Esophagus muscularis mucosa (tissue), 4 donors: ENCODE data around the gene GLYATL1. TPM values are rescaled to one million over a fixed set of nuclear protein-coding genes. Genes with fewer than 3 reads are reported as not detected.

Source experiments
- DNase-seq: peaks from one replicate; pipeline ENCODE4 v3.0.0-alpha.2; 2017; ENCODE audit errors: extremely low spot score
- H3K27ac ChIP-seq, 4 donors: fragments of 200-600 bp; sonication (generic); replicated peaks in 1 of 4; 1 replicate in 3 of 4; 2 replicates in 1 of 4; pipeline ENCODE4 v1.5.1; 2016 to 2019; ENCODE audit warnings: mild to moderate bottlenecking in 1 of 4
- H3K27me3 ChIP-seq, 4 donors: fragments of 200-600 bp; sonication (generic); one replicate each; pipeline versions ENCODE4 v1.5.1 to v1.6.0; 2016 to 2019
- H3K36me3 ChIP-seq, 4 donors: fragments of 200-600 bp; sonication (generic); one replicate each; pipeline ENCODE4 v1.5.1; 2016 to 2019
- H3K4me1 ChIP-seq, 4 donors: fragments of 200-600 bp; sonication (generic); one replicate each; pipeline ENCODE4 v1.5.1; 2016 to 2019
- H3K4me3 ChIP-seq, 4 donors: fragments of 200-600 bp; sonication (generic); 1 replicate in 2 of 4; 2 replicates in 2 of 4; pipeline ENCODE4 v1.5.1; 2016 to 2019; ENCODE audit warnings: mild to moderate bottlenecking in 4 of 4, moderate library complexity in 1 of 4
- H3K9me3 ChIP-seq, 4 donors: fragments of 200-600 bp; sonication (generic); 1 replicate in 3 of 4; 2 replicates in 1 of 4; pipeline ENCODE4 v1.5.1; 2016 to 2019
- EP300 ChIP-seq: sonication (generic); formaldehyde crosslinking; IDR thresholded peaks from one replicate; pipeline ENCODE4 v1.6.1; 2017; ENCODE audit warnings: antibody characterized with exemption
- POLR2A ChIP-seq: fragments of 450-650 bp; IDR thresholded peaks from one replicate; pipeline ENCODE4 v1.6.1; 2017; ENCODE audit warnings: antibody characterized with exemption, moderate library complexity, mild to moderate bottlenecking, low read depth
- POLR2AphosphoS5 ChIP-seq, 2 donors: sonication (generic); formaldehyde crosslinking; IDR thresholded peaks; one replicate each; pipeline ENCODE4 v1.6.1; 2017; ENCODE audit warnings: antibody characterized with exemption in 2 of 2
- WGBS: methylation state at CpG from one replicate; pipeline ENCODE4 v1.1.5; 2018; 5-methylcytosine and 5-hydroxymethylcytosine counted together
- intact Hi-C: fragments of 100-400 bp; cut with DNase I; formaldehyde crosslinking; loops from one replicate; pipeline ENCODE4 v1.15.1; 2023
- total RNA-seq, 4 donors: library from RNA; depleted of rRNA; stranded (reverse); fragments of >200 nt; gene quantifications; one replicate each; pipeline versions ENCODE4 v1.1.0 to v1.2.1, GENCODE V29; 2016
- TF ChIP-seq, protein P1 (sequence below), 3 experiments: fragments of 200-600 bp in 2 of 3; fragments of 450-650 bp in 1 of 3; sonication (generic) in 2 of 3; IDR thresholded peaks; one replicate each; pipeline ENCODE4 v1.5.1; 2017 to 2019; ENCODE audit warnings: antibody characterized with exemption in 3 of 3, mild to moderate bottlenecking in 2 of 3, moderate library complexity in 1 of 3

The GLYATL1 gene
- total RNA-seq, 4 donors from 2014 or later = not detected

DNA sequence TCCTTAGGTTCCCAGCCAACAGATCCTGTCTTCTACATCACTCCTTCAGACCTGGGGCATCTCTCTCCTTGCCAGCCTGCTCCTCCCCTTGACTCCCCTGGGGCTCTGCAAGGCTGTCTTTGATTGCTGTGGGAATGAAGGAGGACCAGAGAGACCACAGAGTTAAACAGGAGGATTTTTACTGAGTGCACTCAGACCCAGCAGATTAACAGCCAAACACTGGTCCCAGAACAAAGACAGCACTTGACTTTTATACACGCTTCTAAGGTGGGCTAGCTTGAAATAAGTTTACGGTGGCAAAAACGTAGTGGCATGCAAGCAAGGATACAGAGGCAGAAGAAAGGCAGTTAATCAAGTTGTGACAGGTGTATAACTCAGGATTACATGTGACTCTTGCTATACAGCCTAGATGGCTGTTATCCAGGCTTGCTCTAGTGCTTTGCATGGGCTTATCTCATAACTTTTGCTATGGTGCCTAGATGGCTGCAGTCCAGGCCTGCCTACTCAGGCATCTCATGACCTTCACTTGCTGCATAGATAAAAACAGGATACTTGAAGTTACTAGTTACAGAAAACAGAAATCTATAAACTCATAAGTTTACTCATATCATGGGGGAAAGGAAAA is 22.0 kb upstream of the GLYATL1 start:
- H3K4me1 ChIP-seq = no peaks in the 10 kb centered on the region
- no peaks in the 10 kb centered on the region for H3K36me3 ChIP-seq
- TF ChIP-seq POLR2AphosphoS5 (IDR thresholded peaks at IDR 0.05) = no peak
- TF ChIP-seq EP300 = no peak
- TF ChIP-seq POLR2A = no peak
- TF ChIP-seq, protein P1, sequence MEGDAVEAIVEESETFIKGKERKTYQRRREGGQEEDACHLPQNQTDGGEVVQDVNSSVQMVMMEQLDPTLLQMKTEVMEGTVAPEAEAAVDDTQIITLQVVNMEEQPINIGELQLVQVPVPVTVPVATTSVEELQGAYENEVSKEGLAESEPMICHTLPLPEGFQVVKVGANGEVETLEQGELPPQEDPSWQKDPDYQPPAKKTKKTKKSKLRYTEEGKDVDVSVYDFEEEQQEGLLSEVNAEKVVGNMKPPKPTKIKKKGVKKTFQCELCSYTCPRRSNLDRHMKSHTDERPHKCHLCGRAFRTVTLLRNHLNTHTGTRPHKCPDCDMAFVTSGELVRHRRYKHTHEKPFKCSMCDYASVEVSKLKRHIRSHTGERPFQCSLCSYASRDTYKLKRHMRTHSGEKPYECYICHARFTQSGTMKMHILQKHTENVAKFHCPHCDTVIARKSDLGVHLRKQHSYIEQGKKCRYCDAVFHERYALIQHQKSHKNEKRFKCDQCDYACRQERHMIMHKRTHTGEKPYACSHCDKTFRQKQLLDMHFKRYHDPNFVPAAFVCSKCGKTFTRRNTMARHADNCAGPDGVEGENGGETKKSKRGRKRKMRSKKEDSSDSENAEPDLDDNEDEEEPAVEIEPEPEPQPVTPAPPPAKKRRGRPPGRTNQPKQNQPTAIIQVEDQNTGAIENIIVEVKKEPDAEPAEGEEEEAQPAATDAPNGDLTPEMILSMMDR (IDR thresholded peaks at IDR 0.05) = no peak
- H3K27me3 ChIP-seq = peaks cover 0 to 2% (median 0%) of the 10 kb centered on the region in 4 donors
- intact Hi-C loops = no loop called here
- peaks cover 0 to 22% (median 20%) of the 10 kb centered on the region in 4 donors for H3K9me3 ChIP-seq
- no peak overlapping the region for H3K4me3 ChIP-seq
- WGBS = 86% methylated on average over 3 of the region's 3 CpGs
- DNase-seq = peak; percentile 47
- no peak overlapping the region for H3K27ac ChIP-seq

DNA sequence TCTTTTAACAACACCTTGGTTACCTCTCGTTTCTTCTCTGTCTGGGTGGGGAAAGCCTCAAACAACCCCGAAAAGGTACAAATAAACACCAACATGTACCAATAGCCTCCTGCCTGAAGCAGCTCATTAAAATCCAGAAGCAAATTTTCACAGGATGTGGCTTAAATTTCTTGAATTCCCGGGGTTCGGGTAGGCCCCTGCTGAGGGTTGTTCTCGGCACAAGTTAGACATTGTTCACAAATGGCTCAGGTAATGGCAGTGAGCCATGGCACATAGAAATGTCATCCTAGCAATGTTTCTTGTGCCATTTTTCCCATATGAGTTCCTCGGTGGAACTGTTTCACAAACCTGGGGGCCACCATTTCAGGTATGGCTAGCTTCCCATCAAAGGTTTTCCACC is 19.7 kb upstream of the GLYATL1 start:
- 94% methylated on average over 6 of the region's 6 CpGs for WGBS
- no peak overlapping the region for H3K27ac ChIP-seq

DNA sequence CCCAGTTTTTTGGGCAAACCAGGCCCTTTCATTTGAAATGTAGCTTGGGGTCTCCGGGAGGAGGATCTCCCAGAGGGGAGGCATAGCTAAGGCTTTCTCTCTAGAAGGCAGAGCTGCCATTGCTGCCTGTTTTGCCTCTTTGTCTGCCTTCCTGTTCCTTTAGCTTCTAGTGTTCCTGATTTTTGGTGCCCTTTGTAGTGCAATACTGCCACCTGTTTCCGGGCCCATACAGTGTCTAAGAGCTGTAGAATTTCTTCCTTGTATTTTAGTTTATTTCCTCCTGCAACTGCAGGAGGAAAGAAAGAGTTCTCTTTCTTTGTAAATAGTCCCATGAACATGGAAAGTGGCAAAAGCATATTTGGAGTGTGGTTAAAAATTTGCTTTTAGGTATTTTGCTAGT is 19.3 kb upstream of the GLYATL1 start:
- Histone ChIP-seq H3K9me3 (peaks cover 0 to 22% (median 20%) of the 10 kb centered on the region in 4 donors), H3K4me1 (no peaks in the 10 kb centered on the region), H3K27ac (no peak overlapping the region), H3K4me3 (no peak overlapping the region), H3K27me3 (peaks cover 0 to 3% (median 0%) of the 10 kb centered on the region in 4 donors), H3K36me3 (no peaks in the 10 kb centered on the region)
- 81% methylated on average over 2 of the region's 2 CpGs for WGBS
- intact Hi-C loops = no loop called here
- TF ChIP-seq POLR2A = no peak
- TF ChIP-seq, protein P1 (IDR thresholded peaks at IDR 0.05) = no peak
- TF ChIP-seq POLR2AphosphoS5 (IDR thresholded peaks at IDR 0.05) = no peak
- TF ChIP-seq EP300 = no peak
- DNase-seq = no peak

More for the DNA sequence above, 19.7 kb upstream of the GLYATL1 start:
- Histone ChIP-seq H3K9me3 (peaks cover 0 to 22% (median 20%) of the 10 kb centered on the region in 4 donors), H3K36me3 (no peaks in the 10 kb centered on the region), H3K4me1 (no peaks in the 10 kb centered on the region), H3K4me3 (no peak overlapping the region), H3K27me3 (peaks cover 0 to 3% (median 0%) of the 10 kb centered on the region in 4 donors)
- TF ChIP-seq, protein P1 (IDR thresholded peaks at IDR 0.05) = no peak
- TF ChIP-seq POLR2A (no peak), EP300 (no peak), POLR2AphosphoS5 (IDR thresholded peaks at IDR 0.05) (no peak)
- peak; percentile 72 for DNase-seq
- intact Hi-C loops = no loop called here

DNA sequence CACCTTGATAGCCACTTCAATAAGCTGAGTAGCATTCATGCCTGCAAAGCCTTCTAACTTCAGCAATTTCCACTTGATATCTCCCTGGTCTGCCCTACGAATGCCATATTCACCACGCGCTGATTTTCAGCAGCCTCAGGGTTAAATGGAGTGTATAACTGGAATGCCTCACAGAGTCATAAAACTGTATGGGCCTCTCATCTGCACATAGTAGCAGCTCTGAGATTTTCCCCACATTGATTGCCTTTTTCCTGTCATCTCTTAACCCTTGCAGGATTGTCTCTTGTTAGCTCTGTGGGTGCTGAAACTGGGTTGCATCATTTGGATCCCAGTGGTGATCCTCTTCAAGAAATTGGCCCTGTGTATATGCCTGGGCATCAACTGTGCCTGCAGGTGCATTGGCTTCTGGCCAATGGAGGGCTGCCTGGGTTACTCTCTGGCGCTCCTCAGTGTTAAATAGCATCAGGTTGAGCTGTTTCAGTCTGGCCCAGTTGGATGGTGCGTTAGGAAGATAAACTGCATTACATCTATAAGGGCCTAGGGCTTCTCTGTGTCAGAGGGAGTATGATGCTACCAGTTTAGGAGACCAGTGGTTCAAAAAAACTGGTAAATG is 17.4 kb upstream of the GLYATL1 start:
- Histone ChIP-seq H3K27ac (no peak overlapping the region), H3K36me3 (no peaks in the 10 kb centered on the region), H3K4me1 (no peaks in the 10 kb centered on the region), H3K27me3 (peaks cover 0 to 3% (median 0%) of the 10 kb centered on the region in 4 donors), H3K4me3 (no peak overlapping the region), H3K9me3 (peaks cover 0 to 11% (median 9%) of the 10 kb centered on the region in 4 donors)
- DNase-seq = no peak
- TF ChIP-seq, protein P1 (IDR thresholded peaks at IDR 0.05) = no peak
- no peak for TF ChIP-seq EP300
- no peak for TF ChIP-seq POLR2AphosphoS5 (IDR thresholded peaks at IDR 0.05)
- TF ChIP-seq POLR2A = no peak
- WGBS = 78% methylated on average over 5 of the region's 5 CpGs
- intact Hi-C loops = no loop called here
